Aortic smooth muscle cell (primary cell): Measurements from ENCODE around the gene LMF1. TPM values are rescaled to one million over a fixed set of nuclear protein-coding genes. Genes with fewer than 3 reads are reported as not detected.

Experiments used
- total RNA-seq: library from RNA; depleted of rRNA; stranded (reverse); fragments of >200 nt; gene quantifications from 2 replicates; pipeline ENCODE4 v1.2.3, GENCODE V29; 2014

LMF1 gene
- total RNA-seq: 12.3 and 13.1 TPM in 2 replicates

GRCh38 chr16:970766-971581 is at the start of gene LMF1:
Gene LMF1, minus strand, starts transcription at chr16:970984. Its CDS starts 4 bp downstream, at chr16:970980.

GRCh38 chr16:981695-982144 is 10.9 kb upstream of the LMF1 start, which contains the start of gene SOX8:
Gene SOX8, plus strand, starts transcription at chr16:981770. Its CDS starts 153 bp downstream, at chr16:981923.

Other genes starting within 250 kb of the LMF1 start
- gene ANTKMT, start 249.8 kb downstream of the LMF1 start, total RNA-seq: 24.5 and 32.4 TPM in 2 replicates
- gene CCDC78, start 244.5 kb downstream of the LMF1 start, total RNA-seq: 0.79 and 1.1 TPM in 2 replicates
- gene HAGHL, start 243.9 kb downstream of the LMF1 start, total RNA-seq: 7.2 and 10.8 TPM in 2 replicates
- gene CIAO3, start 230.0 kb downstream of the LMF1 start, total RNA-seq: 31.5 and 38.3 TPM in 2 replicates
- not detected in 2 replicates for gene MSLN, start 210.2 kb downstream of the LMF1 start, total RNA-seq
- 10.0 and 13.6 TPM in 2 replicates for gene RPUSD1, start 182.6 kb downstream of the LMF1 start, total RNA-seq
- gene CHTF18, start 182.4 kb downstream of the LMF1 start, total RNA-seq: 6.7 and 9.0 TPM in 2 replicates
- not detected in 2 replicates for gene GNG13, start 170.2 kb downstream of the LMF1 start, total RNA-seq
- 1.4 and 4.5 TPM in 2 replicates for gene SOX8, start 10.8 kb upstream of the LMF1 start, total RNA-seq
- 0.12 TPM in 1 of 2 replicates, not detected in the other for gene SSTR5, start 101.8 kb upstream of the LMF1 start, total RNA-seq
- gene C1QTNF8, start 125.3 kb upstream of the LMF1 start, total RNA-seq: 0.06 and 0.13 TPM in 2 replicates
- 2.1 and 3.0 TPM in 2 replicates for gene CACNA1H, start 182.1 kb upstream of the LMF1 start, total RNA-seq